Measurements from ENCODE around the gene RELN. TPM values are rescaled to one million over a fixed set of nuclear protein-coding genes. Genes with fewer than 3 reads are reported as not detected.
"Not testable (repeated sequence)": the region's sequence is repeated elsewhere in the genome, so short reads cannot be mapped to it uniquely, and the experiment has no call there.

The RELN gene
- polyA plus RNA-seq, 12 donors = 3.0 to 21.0 (median 5.0) TPM; not detected in 1

DNA sequence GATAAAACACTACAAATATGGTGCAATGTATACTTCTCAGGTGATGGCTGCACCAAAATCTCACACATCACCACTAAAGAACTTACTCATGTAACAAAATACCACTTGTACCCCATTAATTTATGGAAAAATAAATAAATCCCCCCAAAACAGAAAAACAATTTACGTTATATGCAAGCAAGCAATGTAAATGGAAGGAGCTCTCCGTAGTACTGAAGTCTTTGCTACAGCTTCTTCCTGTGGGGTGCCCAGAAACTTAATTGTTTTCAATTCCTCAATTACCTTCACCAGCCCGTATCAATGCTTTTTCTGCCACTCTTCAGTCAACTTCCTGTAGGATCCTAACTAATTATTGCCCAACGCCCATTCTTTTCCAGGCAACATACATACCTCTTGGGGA is 138.1 kb downstream of the RELN start:
- no peak for DNase-seq

DNA sequence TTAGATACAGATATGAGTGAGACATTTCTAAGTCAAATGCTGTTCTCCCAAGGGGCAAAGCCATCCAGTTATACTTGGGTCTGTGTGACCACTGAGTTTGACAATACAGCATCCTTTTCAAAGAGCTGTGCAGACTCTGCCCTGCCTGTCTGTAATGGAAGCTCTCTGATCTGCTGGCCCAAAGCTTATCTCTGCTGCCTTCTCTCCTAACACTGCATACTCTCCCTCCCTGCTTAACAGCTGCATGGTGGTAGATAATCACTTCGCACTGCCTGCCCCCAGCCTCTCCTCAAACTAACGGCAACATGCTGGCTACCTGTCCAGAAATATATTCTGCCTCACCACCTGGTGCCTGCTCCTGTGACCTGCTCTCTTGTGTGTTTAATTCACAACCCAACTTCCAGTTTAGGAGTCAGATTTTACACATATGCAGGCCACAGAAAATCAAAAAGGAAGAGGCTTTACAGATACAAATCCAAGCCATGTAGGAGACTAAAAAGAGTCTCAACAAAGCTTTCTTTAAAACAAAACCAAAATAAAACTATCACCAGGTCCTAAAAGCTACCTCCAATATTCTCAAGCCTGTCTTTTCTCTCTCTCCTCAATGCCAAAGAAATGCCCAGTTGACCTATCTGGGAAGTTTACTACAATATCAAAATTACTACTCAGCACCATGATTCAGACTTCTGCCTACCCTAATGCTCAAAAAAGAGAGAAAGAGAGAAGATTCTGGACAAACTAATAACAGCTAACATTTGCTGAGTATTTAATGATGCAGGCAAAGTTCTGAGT is 145.6 kb downstream of the RELN start:
- DNase-seq = no peak

GRCh38 chr7:103833401-103833800 is 156.1 kb downstream of the RELN start:
- no peak for DNase-seq

DNA sequence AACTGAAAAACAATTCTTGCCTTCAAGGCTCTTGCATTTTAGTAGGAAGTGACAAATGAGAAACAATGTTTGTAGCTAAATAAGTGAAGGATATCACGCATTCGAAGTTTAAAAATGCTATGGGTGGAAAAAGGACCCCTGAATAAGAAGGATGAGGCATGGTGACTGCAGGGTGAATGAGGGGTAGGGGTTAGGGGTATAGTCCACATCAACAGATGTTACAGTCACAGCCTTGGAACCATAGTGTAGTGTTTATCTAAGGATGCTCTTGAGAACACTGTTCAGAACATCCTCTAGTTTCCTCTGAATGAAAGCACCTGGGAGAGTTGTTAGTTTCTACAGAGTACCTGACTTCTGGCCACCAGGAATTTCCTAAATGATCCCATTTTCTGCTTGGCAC is 157.0 kb downstream of the RELN start:
- no peak for DNase-seq

GRCh38 chr7:103824251-103824650 is 165.2 kb downstream of the RELN start:
- no peak for DNase-seq

- DNase-seq = no peak
These were observed 166.4 kb downstream of the RELN start for GRCh38 chr7:103823084-103823483.

GRCh38 chr7:103821092-103821491 is 168.4 kb downstream of the RELN start:
- DNase-seq = no peak

GRCh38 chr7:103815972-103816371 is 173.5 kb downstream of the RELN start:
- not testable (repeated sequence) for DNase-seq

GRCh38 chr7:103813970-103814369 is 175.5 kb downstream of the RELN start:
- no peak for DNase-seq

DNA sequence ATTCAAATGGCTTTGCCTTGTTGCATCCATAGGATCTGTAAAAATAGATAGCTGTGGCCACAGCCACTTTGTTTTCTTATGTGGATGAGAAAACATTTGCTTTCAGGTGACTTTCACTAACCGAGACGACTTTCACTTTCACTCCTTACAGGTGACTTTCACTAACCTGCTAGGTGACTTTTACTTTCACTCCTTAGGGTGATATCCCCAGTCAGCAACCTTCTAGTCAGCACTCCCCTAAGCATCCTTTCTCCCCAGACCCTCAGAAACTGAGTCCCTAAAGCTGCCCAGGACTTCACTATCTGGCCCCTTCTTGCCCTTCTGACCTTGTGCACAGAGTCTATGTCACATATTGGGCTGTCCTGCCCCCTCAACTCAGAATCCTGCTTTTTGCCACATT is 177.5 kb downstream of the RELN start:
- DNase-seq = no peak

DNA sequence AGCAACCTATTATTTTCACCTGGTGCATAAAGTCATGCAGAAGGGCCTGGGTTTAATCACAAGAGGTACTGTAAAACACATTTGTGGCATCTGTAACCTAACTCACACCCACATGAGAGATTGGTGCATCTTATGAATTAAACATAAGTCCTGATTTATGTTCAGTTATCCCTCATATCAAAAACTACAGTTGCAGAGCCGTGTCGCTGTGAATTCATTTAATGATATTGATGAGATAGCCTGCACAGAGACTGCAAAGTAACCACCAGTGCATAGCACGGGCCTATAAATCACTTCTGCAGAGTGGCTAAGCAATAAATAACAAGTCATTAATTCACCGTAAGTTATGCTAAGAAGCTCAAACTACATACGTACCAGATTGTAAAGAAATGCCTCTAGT is 178.2 kb downstream of the RELN start:
- DNase-seq = no peak

DNA sequence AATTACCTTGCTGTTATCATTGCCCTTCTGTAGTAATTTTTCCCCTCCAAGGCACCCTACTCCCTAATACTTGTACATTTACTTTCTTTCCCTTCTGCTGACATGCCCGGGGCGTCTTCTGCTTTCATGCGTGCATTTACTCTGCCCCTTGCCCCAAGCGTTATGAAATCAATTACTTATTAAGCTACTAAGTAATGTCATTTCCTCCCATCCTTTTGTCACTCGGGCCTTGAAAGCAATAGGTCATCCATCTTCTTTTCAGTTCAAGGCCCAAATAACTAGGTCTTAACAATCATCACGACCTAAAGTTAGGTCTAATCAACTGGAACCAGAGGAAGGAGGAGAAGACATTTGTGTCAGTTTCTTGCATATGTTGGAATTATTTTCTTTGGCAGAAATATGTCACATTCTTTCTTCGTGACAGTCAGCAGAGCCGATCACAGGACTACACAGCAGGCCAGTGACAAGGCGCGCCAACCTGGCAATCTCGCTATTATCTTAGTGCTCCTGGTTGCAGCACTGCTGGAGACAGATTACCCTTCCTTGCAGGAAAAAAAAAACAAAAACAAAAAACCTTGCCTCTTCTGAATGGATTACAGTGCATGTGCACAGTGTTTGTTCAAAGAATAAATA is 179.2 kb downstream of the RELN start:
- DNase-seq = no peak

DNA sequence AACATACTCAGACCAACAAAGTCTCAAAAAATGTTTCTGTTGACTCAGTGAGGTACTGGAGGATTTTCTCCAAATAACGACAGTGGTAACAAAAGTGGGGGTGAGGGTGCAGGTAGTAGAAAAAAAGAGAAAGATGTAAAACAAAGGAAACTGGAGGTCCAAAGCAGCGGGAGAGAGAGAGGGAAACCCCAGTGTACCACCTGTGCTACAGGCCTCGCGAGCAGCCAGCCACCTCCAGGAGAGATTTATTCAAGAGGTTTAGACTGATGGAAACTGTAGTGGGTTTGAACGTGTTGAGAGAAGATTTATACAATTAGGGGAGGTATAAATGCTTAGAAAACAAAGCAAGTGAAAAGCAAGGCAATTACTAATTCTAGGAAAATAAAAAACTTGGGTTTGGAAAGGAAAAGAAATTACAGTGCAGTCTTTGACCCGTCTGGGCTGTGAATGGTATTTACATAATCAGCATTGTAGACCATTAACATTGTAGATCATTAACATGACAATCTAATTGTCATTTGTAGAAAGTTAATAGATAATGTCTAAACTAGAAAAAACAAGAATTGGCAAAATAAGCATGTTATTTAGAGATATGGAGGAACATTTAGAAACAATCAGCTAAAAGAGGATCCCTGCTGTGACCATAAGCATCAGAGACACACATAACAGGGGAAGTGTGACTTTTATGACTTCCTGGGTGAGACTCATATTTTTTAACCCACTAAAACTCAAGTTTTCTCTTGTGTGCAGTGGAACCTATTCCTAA is 180.0 kb downstream of the RELN start:
- no peak for DNase-seq

- DNase-seq = no peak
These were observed 184.1 kb downstream of the RELN start for GRCh38 chr7:103805346-103805745.

- DNase-seq = no peak
These were observed 185.8 kb downstream of the RELN start for GRCh38 chr7:103803631-103804030.

- DNase-seq = no peak
These were observed 190.2 kb downstream of the RELN start for GRCh38 chr7:103799298-103799697.

GRCh38 chr7:103797647-103798307 is 191.7 kb downstream of the RELN start:
- DNase-seq = no peak

DNA sequence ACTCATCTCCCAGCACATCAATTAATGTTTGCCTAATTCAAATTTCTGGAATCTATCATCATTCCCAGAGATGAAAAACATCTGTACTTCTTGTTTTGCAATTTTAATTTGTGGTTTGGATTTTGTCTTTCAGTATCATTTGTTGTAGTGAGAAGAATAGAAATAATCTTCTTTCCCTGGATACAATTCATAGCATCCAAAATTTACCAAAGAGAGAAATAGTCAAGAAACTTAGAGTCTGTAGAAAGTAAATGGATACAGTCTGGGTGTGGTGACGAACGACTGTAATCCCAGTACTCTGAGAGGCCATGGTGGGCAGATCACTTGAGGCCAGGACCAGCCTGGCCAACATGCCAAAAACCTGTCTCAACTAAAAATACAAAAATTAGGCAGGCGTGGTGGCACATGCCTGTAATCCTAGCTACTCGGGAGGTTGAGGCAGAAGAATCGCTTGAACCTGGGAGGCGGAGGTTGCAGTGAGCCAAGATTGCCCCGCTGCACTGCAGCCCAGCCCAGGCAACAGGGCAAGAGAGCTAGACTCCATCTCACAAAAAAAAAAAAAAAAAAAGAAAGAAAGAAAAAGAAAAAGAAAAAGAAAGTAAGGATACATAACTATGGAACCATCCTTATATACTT is 193.0 kb downstream of the RELN start:
- no peak for DNase-seq

DNA sequence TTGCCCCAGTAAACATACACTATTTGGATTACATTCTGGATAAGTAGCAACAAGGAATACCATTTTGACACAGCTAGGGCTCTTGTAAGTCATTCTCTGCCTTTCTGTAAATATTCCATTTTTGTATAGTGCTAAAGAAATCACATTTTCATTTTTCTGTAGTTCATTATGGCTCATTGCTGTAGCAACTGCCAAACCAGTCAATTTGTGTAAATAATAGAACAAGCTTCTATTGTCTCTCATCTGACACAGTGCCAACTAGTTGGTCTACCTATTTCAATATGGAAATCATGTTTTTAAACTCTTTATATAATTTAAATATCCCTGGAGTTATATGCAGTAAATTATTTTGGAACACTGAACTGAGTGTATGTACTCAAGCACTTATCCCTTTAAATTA is 193.7 kb downstream of the RELN start:
- DNase-seq = no peak

DNA sequence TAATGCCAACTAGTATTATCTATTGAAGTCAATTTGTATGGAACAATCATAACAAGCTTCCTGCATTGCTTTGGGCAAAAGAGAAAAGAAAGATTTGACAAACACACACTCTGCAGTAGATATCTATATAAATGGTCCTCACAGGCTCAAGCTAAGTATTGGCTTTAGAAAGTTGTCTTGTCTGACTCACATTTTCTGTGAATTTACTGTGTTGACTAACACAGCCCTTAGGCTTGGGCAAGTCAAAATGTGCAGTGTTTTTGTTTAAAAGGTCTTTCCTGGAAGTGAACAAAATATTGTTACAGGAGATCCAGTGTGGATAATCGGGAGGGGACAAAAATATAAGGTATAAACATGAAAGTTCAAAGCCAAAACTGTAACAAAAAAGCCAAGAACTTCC is 194.4 kb downstream of the RELN start:
- DNase-seq = no peak

DNA sequence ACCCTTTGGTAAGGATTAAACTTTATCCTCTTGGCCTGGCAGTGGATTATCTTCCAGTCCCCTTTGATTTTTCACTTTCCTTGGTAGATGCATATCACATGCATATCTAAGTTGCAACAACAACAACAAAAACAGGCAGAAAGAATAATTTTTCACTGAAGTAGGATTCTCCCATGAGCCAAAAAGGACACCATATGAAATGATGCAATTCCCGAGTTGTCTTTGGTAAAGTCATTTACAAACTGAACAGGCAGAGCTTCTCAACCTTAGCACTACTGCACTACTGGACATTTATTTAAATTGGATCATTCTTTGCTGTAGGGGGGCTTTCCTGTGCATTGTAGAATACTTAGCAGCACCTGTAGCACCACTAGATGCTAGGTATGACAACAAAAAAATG is 195.0 kb downstream of the RELN start:
- no peak for DNase-seq

- no peak for DNase-seq
These were observed 195.8 kb downstream of the RELN start for GRCh38 chr7:103793614-103794013.
